Loucy (cell line): ENCODE measurements around the gene ZFP1.

Source experiments
- CTCF ChIP-seq: fragments of 200-600 bp; sonication (generic); conservative IDR thresholded peaks from 2 replicates; pipeline ENCODE4 v1.5.1; 2014; ENCODE audit warnings: mild to moderate bottlenecking, antibody characterized with exemption, low read length
- EZH2phosphoT487 ChIP-seq: fragments of 200-600 bp; IDR thresholded peaks from 2 replicates; pipeline ENCODE4 v1.6.1; 2018; ENCODE audit warnings: antibody characterized with exemption, mild to moderate bottlenecking, moderate library complexity, borderline replicate concordance

DNA sequence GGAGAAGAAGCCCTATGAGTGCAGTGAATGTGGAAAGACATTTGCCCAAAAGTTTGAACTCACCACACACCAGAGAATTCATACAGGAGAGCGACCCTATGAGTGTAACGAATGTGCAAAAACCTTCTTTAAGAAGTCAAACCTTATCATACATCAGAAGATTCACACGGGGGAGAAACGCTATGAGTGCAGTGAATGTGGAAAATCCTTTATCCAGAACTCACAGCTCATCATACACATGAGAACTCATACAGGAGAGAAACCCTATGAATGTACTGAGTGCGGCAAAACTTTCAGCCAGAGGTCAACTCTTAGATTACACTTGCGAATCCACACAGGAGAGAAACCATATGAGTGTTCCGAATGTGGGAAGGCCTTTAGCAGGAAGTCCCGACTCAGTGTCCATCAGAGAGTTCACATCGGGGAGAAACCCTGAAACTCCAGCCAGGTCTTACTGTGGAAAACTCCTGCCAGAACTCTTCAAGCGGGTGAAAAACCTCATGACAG lies 21.6 kb downstream of the ZFP1 start:
- no peak for TF ChIP-seq CTCF
- no peak for TF ChIP-seq EZH2phosphoT487
